ENCODE measurements around the gene SMIM21. TPM values are rescaled to one million over a fixed set of nuclear protein-coding genes. Genes with fewer than 3 reads are reported as not detected.

SMIM21 gene
- total and polyA plus RNA-seq, 9 donors, result not detected

DNA sequence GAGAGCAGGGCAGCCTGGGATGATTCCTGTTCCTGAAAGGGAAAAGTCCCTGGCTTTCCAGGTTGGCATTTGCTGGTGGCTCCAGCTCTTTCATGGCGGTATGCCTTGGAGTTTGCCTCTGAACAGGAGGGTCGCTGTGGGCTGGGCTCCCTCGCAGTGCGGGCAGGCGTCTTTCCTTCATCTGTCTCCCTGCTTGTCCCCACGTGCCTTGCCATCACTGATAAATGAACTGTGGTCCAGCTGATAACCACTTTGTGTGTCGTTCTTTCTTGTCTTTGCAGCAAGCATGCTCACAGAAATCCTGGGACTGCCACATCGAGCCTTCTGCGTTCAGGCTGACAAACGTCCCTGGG, 35.3 kb downstream of the SMIM21 start:
- H3K27ac ChIP-seq, result no peak overlapping the region
- no peaks in the 10 kb centered on the region for H3K4me1 ChIP-seq (ENCODE audit: insufficient read depth)
- no peaks in the 10 kb centered on the region for H3K27me3 ChIP-seq
- TF ChIP-seq EP300 (IDR thresholded peaks at IDR 0.05) (no peak), CTCF (IDR thresholded peaks at IDR 0.05) (no peak), POLR2A (IDR thresholded peaks at IDR 0.05) (no peak)
- H3K4me3 ChIP-seq, result no peak overlapping the region
- DNase-seq, result no peak
- WGBS, 3 donors, result 90% methylated on average over 10 of the region's 10 CpGs
- H3K36me3 ChIP-seq, result no peaks in the 10 kb centered on the region
- intact Hi-C loops (cut with DNase I), result no loop called here
- no peaks in the 10 kb centered on the region for H3K9me3 ChIP-seq

DNA sequence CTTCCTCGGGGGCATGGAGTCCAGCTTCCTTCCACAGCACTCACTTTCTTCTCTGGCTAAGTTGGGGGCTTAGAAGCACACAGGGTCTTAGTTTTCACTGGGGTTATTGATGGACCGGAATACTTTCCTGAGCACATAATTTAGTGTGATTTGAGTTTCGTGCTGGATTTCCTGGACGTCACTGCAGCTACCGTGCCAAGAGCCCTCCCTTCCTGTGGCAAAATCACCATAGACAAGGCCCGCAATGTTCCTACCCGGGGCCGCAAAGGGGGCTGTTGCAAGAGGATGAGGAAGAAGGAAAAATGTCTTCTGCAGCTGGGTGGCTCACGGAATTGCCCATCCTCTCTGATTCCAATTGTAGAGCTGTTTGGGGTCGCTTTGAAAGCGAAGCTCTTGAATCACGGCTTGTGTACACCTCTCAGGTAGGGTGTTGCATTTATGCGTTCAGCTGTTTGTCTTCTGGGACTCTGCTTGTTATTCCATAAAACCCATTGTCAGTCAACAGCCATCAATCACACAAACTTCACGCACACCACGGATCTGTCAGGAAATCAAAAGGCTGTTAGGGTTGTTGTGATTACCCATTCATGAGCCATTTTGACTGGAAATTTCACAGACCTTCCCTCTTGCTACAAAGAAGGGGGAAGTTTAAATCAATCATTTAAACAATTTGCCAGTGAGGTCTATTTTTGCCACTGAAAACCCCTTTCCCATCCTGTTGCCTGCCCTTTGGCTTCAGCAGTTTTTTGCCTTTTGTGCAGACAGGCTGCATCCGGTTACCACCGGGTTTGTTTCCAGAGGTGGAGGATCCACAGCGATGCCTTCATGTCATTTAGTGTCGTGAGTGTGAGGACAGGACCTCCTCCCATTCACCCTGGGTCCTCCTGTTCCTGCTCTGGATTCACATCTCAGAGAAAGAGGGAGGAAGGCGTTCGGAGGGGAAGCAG, 36.0 kb downstream of the SMIM21 start:
- Histone ChIP-seq H3K27ac (no peak overlapping the region), H3K4me3 (no peak overlapping the region), H3K36me3 (no peaks in the 10 kb centered on the region), H3K27me3 (no peaks in the 10 kb centered on the region), H3K4me1 (ENCODE audit: insufficient read depth) (no peaks in the 10 kb centered on the region), H3K9me3 (no peaks in the 10 kb centered on the region)
- intact Hi-C loops (cut with DNase I), result no loop called here
- WGBS, 3 donors, result 82 to 86% (median 85%) methylated on average over 21 of the region's 21 CpGs
- TF ChIP-seq EP300 (IDR thresholded peaks at IDR 0.05) (no peak), CTCF (IDR thresholded peaks at IDR 0.05) (no peak), POLR2A (IDR thresholded peaks at IDR 0.05) (no peak)
- no peak for DNase-seq

DNA sequence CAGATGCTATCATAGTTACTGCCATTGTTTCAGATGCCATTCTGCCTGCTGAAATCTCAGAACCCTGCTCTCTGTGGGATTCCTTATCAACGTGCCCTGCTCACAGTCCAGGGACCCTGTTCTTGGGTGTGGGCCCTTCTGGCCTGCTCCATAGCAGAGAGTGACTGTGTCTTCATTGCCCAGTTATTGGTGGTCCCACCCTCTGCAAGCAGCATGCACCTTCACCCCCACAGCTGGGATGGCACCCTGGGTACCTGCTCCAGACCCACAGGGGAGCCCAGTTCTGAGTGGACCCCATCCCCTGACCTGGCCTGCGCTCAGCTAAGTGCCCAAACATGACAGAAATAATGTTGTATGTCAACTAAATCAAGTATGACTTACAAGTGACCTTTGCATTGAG, 36.6 kb downstream of the SMIM21 start:
- 76 to 86% (median 82%) methylated on average over 2 of the region's 2 CpGs for WGBS, 3 donors
- Histone ChIP-seq H3K27ac (no peak overlapping the region), H3K9me3 (no peaks in the 10 kb centered on the region)

GRCh38 chr18:75384144-75384543, 43.4 kb downstream of the SMIM21 start:
- no peak overlapping the region for H3K27ac ChIP-seq
- no peaks in the 10 kb centered on the region for H3K36me3 ChIP-seq
- no peak overlapping the region for H3K4me3 ChIP-seq
- no peaks in the 10 kb centered on the region for H3K9me3 ChIP-seq
- intact Hi-C loops (cut with DNase I), result no loop called here
- WGBS, 3 donors, result 63 to 68% (median 63%) methylated on average over 4 of the region's 4 CpGs
- no peak for DNase-seq
- H3K4me1 ChIP-seq (ENCODE audit: insufficient read depth), result no peaks in the 10 kb centered on the region
- H3K27me3 ChIP-seq, result no peaks in the 10 kb centered on the region
- TF ChIP-seq POLR2A (IDR thresholded peaks at IDR 0.05) (no peak), EP300 (IDR thresholded peaks at IDR 0.05) (no peak), CTCF (IDR thresholded peaks at IDR 0.05) (no peak)

More for the DNA sequence above, 36.6 kb downstream of the SMIM21 start:
- Histone ChIP-seq H3K4me1 (ENCODE audit: insufficient read depth) (no peaks in the 10 kb centered on the region), H3K4me3 (no peak overlapping the region), H3K27me3 (no peaks in the 10 kb centered on the region), H3K36me3 (no peaks in the 10 kb centered on the region)
- DNase-seq, result no peak
- intact Hi-C loops (cut with DNase I), result no loop called here
- TF ChIP-seq CTCF (IDR thresholded peaks at IDR 0.05) (no peak), EP300 (IDR thresholded peaks at IDR 0.05) (no peak), POLR2A (IDR thresholded peaks at IDR 0.05) (no peak)
